Activated CD4-positive, alpha-beta T cell treated with anti-CD3 and anti-CD28 coated beads for 1 hour (primary cell): ENCODE measurements around the gene MRE11.
"Not testable (repeated sequence)": the region's sequence is repeated elsewhere in the genome, so short reads cannot be mapped to it uniquely, and the experiment has no call there.

ENCODE experiments used
- DNase-seq: peaks from one replicate; pipeline ENCODE4 v3.0.0-alpha.2; 2020

MRE11 gene

DNA sequence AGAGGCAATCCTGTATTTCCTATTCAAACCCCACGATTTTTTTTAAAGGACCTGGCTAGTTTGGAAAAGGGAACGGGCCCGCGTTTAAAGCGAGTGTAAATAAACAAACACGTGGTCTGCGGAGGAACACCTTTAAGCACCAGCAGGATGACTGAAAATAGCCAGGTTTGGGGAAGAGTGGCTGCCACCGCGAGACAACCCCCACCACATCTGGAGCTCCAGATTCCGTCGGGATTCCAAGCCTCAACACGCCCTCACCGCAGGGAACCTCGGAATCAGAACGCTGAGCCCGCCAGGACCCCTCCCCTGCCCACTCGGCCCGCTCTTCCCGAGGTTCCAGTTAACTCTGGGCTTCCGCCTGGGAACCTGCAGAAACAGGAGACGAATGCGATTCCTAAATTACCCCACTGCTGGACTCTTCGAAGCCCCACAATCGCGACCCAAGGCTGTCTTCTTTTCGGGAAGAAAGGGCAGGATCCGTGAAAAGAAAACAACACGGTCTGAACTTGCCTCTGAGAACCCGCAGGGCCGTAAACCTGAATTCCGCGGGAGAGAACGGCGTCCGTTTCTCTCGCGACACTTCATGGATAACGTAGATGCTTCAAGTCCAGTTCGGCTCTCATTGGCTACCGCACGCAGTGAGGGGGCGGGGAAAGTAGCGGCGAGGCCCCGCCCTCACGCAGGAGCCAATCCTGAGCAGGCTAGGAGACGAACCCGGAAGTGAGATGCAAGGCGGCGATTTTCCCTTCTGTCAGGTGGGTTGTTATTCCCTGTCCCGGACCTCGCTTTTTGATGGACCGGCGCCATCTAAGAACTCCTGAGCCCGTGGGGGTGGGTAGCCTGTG lies at the start of gene MRE11, which contains the start of gene ANKRD49:
Gene MRE11, minus strand, starts transcription at position 564 of the 845 bp plus-strand sequence. CDS start 1,043 bp downstream, outside the sequence.
Gene ANKRD49, plus strand, starts transcription at position 704 of the 845 bp plus-strand sequence. CDS start 2,710 bp downstream, outside the sequence.
- DNase-seq, result peak; percentile 94

DNA sequence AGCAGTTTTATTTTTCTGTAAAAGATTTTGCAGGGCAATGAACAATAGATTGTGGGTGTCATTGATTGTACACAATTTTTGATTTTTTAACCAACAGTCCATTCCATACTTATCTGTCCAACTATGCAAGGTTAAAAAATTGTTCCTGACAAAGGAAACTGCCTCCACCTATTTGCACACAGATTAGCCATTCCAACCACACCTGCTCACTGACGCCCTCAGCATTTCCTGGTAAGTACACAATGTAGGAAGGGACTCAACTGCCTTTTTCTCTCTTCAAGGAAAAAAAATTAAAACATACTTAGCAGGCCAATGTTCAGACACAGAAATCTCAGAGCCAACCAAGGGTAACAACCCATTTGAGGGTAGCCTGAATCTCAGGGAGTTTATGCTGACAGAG lies 45.8 kb upstream of the MRE11 start:
- DNase-seq, result no peak

DNA sequence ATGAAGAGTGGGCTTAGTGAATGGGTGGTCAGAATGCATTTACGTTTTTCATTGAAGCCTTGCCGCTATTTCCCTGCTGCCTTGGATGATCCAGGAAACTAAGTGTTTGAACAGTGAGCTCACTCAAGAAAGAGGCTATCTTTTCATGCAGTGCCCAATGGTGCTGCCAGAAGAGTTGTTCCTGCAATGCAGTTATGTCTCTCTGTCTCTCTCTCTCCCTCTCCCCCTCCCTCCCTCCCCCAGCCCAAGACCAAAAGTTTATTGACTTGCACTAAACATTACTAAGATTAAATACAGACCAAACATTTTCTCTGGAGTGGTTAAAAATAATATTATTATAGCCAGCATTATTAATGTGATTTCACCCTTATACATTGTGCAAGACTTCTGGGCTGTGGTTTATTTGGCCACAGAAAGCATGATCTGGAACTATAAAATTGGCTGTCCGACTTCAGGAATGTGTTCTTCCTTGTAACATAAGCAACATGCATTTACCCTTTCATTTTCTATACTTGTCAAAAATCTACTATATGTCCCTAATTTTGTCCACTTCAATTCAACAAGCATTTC lies 43.5 kb upstream of the MRE11 start:
- no peak for DNase-seq

DNA sequence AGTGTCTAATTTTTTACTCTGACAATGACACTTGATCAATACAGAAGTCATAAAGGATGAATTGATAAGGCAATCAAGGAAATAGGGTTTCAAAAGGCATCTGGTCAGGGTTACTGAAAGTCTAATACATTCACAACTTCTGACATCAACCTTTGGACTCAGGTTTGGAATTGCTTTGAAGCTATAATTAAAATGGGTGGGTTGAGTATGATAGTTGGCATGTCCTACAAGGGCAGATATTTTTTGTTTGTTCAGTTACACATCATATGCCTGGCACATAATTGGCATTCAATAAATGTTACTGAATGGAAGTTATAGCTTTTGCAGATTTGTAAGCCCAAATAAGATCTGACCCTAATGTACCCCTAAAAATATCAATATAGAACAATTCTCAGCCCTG lies 42.7 kb upstream of the MRE11 start:
- DNase-seq, result no peak

DNA sequence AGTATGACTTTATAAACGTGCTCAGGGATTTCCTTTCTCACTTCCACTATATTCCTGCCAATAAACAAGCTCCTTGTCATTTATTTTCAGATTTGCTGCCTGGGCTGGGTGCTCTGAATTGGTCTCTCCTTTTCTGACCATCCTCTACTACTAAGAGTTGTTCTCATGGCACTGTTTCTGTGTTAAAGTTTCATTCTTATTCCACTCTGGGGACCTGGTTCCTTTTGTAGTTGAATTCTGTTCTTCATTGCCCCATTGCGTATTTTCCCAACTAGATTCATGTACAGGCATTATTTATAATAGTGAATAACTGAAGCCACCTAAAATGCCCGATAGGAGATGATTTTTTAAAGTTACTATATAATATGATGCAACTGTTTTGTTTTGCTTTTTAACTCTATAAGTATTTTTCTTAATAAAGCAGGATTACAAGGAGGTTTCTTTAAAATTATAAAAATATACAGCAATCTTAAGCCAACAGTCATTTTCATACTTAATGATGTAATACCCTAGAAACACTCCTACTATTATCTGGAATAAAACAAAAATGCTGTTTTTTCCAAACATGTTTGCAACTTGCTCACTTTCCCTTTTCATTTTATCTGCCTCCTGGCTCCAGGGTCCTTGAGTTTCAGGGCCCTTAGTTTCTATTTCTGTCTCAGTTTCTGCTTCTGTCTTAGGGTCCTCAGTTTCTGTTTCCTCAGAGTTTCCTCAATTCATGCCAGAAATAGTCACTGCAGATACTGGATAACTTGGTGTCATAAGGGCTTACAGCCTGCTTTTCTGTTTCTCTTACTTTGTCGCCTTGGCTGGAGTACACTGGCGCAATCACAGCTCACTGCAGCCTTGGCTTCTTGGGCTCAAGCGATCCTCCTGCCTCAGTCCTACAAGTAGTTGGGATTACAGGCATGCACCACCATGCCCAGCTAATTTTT lies 40.3 kb upstream of the MRE11 start:
- DNase-seq, result no peak

DNA sequence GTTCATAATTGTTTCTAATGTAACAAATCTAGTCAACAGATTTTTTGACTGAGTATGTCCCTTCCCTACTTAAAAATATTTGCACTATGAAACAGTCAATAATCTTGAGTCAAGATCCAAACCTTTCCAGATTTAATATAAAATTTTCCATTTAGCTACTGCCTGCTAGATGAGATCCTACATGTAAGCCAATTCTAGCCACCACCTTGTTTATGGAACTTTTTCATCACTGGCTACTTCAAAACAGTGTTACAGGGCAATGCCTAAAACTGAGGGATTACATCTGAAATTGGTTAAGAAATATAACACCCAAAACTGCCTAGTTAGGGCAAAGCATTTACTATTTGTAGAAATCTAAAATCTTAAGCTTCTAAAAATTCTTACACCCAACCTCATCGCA lies 39.6 kb upstream of the MRE11 start:
- no peak for DNase-seq

DNA sequence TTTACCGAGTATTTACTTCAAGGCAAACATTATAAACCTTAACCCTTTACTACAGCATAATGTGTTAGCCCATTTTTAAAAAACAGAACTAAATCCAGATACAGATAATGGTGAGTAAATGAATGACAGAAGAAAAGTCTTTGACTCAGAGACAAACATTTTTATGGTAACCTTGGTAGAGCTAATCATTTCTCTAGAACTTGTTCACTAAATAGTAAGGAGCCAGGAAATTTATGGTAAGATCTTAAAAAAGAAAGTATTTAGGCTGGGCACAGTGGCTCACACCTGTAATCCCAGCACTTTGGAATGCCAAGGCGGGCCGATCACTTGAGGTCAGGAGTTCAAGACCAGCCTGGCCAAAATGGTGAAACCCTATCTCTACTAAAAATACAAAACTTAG lies 38.6 kb upstream of the MRE11 start:
- no peak for DNase-seq

DNA sequence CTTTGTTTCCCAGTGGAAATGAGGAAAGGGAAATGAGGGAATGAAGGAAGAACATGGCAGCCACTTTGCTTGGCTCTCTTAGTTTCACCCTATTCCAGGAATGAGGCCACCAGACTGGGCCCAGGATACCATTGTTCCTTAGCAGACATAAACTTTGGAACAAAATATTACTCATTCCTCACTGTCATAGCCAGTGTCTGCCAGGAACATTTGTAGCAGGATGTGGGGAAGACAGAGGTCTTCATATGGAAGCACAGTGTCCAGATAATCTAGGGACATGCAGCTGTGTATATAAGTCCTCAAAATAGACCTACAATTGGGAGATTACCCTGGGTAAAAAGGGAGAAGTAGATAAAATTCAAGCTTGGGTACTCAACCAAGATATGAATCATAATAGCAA lies 34.9 kb upstream of the MRE11 start:
- no peak for DNase-seq

DNA sequence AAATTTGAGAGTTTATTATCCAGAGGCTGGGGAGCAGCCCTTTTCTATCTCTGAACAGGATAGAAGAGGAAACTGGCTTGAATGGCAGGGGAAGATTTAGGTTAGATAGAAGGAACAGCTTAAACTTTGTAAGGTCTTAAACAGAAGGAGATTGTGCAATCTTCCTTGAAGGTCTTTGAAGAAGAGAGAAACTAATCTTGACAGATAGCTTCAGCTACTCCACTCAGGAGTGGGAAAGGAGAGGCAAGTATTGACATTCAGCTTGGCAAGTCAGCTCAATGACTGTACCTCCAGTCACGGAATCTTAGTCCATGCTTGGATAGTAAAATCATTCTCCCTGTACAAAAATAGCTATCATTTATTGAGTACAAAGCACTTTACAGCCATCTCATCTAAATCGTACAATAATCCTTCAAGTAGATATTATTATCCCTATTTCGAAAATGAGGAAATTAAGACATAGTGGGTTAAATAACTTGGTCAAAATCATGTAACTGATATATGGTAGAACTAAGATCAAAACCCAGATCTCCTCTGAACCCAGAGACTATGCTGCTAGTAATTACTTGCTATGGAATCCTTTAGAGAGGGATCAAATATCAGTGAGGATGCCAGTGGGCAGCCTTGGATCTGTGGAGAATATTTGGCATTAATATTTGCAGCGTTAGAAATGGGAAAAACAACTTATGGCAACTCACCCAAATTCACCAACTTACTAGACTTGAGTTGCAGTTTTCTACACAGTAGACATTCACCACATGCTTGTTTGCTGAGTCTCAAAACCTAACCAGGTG lies 33.2 kb upstream of the MRE11 start:
- DNase-seq, result no peak

DNA sequence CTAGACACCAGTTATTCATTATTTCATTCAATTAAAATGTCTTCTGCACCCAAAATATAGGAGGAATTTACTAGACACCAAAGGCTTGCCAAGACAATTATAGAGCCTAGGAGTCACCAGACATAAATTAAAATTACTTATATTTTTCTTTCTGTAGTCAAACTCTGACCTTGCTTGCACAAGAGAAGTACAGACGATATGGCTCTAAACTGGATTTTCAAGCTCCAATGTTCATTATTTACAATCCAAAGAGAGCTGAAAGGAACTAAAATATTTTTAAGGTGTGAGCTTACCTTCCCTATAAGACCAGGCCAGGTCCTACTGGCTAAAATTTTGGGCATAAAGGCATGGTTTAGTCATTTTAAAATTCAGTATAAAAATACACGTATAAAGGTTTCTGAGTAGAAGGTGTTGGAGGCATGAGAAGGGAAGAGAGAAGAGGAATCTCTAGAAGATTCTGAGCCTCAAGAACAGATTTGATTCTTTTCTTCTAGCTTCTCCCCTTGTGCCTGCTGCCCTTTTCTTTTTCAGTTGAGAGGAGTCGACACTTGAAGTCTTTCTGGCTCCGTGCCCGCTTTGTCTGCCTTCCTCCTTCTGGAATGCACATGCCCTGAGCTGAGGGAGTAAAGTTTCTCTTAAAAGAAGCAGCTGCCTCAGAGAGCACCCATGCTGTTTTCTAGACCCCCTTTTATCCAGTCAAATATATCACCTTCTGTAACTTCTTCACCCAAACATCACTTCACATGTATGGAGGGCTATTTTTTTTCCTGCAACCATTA lies 32.1 kb upstream of the MRE11 start:
- no peak for DNase-seq

DNA sequence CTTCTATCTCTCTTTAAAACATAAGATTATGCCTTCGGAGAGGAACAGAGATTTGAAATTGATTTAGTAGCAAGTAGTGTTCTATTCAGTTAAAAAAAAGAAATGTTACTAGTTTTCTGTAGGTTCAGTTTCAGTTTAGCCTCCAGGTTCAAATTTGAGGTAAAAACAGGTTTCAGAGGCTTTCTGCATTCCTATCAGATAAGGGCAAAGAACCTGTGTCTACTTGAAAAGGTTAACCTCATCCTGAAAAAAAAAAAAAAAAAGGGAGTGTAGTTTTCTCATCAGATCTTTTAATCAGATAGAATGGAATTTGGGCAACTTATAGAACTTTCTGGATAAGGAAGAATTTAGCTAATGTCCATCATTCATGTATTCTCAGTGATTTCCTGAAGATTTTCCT lies 30.7 kb upstream of the MRE11 start:
- no peak for DNase-seq

DNA sequence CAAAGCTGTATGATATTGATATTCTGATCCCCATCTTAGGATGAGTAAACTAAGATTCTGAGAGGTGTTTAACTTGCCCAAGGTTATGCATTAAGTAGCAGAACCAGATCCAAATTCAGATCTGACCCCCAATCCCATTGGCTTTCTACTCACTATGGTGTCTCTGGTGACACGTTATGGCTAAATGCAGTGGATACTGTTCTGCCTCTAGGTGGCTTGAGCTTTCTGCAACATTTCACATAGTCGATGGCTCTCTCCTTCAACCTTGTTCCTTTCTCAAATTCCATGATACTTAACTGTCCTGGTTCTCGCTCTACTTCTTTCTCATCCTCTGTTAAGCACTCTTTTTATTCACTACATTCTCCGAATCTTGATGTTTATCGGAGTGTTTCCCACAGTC lies 28.0 kb upstream of the MRE11 start:
- no peak for DNase-seq

DNA sequence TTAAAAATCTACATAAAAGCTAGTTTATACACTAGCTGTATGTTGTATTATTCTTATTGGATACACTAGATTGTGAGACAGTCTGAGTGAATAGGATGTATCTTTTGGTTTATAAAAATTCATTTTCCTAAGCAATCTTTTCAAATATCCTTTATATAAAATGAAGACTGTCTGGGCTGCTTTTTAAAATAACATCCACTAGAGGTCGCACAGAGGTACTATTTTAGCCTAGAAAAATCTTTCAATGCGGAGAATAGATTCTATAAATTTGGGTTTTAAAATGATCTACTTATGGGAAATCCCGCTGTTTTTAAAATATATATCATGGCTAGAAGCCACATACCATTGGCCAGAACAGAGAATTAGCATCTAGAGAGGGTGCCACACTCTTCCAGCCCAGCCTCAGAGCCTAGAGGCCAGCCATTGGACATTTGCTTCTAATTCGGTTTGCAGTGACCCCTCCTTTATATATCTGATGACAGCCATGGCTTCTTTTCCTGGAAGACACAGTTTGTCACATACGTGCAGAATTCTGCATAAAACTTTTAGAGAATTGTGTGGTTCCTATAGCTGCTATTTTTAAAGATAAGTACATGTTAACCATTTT lies 25.9 kb upstream of the MRE11 start:
- no peak for DNase-seq

DNA sequence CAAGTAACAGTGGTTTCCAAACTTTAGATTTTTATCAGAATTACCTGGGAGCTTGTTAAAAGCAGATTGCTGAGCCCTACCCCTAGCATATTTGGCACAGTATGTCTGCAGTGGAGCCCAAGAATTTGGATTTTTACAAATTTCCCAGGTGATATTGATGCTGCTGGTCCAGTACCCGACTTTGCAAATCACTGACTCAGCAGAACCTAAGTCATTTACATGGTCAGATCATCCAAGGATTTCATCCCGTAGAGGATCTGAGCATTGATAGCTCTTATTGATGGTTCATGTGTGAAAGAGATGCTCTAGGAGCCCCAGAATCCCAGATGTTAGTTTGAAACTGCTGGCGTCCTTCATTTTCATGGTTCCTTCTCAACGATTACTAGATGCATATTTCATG lies 24.7 kb upstream of the MRE11 start:
- no peak for DNase-seq

DNA sequence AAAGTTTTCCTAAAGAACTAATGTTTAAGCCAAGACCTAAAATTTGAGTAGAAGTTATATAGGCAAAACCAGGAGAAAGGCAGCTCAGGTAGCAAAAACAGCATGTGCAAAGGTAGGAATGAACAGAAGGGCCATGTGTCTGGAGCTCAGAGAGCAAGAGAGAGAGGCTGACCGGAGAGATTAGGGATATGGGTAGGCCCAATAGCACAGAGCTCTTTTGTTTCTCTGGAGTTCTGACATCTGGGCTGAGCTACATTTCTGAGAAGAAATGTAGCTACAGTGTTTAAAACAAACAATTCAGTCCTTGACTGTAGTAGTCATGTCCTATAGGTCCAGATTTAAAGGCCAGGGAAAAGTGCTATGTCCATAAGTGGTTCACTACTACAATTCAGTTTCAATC lies 23.1 kb upstream of the MRE11 start:
- DNase-seq, result no peak

DNA sequence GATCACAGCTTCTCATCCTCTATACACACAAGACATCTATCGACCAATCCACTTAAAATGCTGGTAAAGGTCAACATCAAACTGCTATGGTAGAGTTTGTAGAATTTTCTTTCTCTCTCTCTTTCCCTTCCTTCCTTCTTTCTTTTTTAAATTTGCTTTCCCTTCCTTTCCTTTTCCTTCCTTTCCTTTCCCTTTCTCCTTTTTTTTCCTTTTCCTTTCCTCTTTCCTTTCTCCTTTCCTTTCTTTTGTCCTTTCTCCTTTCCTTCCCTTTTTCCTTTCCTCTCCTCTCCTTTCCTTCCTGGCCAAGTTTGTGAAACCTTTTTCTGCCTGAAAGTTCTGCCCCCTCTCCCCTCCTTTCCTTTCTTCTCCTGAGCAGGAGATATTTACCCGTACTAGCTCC lies 21.8 kb upstream of the MRE11 start:
- DNase-seq, result no peak

DNA sequence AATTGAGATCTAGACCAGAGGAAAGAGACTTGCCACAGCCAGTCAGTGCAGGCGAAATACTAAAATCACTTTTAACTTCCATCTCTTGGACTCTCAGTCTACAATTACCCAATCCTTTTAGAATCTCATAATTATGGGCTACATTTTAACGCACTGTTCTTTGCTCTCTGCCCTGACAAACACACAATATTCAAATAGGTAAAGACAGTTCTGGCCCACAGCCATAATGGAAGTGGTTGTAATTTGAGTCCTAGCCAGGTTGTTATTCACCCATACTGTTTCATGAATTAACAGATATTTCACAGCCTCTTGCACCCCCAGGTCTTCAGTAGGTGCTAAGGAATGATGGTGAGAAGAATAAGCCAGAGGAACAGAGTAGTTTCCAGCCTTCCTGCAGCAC lies 19.4 kb upstream of the MRE11 start:
- DNase-seq, result no peak

DNA sequence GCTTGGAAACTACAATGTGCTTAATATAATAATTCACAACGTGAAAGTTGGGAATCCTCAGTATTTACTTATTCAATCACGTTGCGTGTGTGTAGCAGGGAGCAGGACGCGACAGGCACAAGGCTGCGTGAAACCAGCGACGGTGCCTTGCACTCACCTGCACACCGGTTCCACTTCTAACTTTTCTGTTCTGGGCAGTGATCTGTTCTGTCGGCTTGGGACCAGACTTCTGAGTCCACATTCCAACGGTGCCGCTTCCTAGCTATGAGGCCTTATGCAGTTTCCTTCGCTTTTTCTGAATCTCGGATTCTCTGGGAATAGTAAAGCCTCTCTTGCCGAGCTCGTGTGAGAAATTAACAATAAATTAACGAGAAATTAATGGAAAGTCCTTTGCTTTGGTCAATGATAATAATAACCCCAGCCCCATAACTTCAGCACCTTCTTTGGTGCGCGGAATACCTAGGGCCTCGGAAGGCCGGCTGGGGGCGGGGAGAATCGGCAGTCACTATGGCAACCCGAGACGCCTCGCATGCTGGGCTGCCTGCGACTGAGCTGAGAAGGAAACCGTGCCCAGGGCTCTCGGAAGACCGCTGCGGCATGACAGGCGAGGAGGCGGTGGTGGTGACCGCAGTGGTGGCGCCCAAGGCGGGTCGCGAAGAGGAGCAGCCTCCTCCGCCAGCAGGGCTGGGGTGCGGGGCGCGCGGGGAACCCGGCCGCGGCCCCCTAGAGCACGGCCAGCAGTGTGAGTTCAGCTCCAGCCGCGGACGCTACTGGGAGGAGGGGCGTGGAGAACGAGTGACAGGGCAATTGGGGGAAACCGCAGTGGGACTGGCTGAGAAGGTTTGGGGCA lies 18.5 kb upstream of the MRE11 start, which contains the start of gene C11orf97:
Gene C11orf97, plus strand, starts transcription at position 530 of the 850 bp plus-strand sequence. Its CDS starts 68 bp downstream, at position 598.
- peak; percentile 31 for DNase-seq

DNA sequence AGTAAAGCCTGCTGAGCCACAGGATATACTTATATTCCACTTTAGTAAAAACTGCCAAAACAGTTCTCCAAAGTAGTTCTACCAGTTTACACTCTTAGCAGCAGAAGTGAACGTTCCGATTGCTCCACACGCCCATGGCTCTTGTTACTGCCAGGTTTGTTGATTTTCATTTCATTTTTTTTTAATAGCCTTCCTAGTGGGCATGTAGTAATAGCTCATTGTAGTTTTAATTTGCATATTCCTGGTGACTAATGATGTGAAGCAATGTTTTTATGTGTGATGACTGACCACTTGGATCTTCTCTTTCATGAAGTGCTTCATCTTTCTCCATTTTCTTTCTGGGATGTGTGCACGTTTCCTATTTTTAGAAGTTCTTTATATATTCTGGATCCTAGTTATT lies 13.8 kb upstream of the MRE11 start:
- no peak for DNase-seq

DNA sequence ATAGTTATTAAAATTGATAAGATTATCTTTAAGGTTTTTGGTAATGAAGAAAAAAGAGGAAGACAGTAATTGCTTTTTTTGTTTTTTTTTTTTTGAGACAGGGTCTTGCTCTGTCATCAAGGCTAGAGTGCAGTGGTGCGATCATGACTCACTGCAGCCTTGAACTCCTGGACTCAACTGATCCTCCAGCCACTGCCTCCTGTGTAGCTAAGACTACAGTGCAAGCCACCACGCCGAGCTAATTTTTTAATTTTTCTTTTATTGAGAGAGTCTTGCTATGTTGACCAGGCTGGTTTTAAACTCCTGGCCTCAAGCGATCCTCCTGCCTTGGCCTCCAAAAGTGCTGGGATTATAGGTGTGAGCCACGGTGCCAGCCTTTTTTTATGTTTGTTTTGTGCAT lies 12.9 kb upstream of the MRE11 start:
- DNase-seq, result not testable (repeated sequence)
